GM23248 (cell line): ENCODE data around the gene ZFP62. TPM values are rescaled to one million over a fixed set of nuclear protein-coding genes. Genes with fewer than 3 reads are reported as not detected.
"Not testable (repeated sequence)": the region's sequence is repeated elsewhere in the genome, so short reads cannot be mapped to it uniquely, and the experiment has no call there.

ENCODE experiments used
- DNase-seq: peaks from one replicate; pipeline ENCODE4 v3.0.0-alpha.2; 2015
- H2AFZ ChIP-seq: fragments of 200-600 bp; sonication (generic); 2 replicates; pipeline ENCODE4 v1.6.1; 2016; ENCODE audit warnings: antibody characterized with exemption
- H3F3A ChIP-seq: fragments of 200-600 bp; sonication (generic); 2 replicates; pipeline ENCODE4 v1.6.1; 2016; ENCODE audit warnings: mild to moderate bottlenecking, antibody characterized with exemption, mixed run types; ENCODE audit not compliant: insufficient read depth
- H3K27ac ChIP-seq: fragments of 200-600 bp; sonication (generic); 2 replicates; pipeline ENCODE4 v1.5.1; 2016; ENCODE audit warnings: mild to moderate bottlenecking
- H3K27me3 ChIP-seq: fragments of 200-600 bp; sonication (generic); replicated peaks from 2 replicates; pipeline ENCODE4 v1.6.1; 2016; ENCODE audit warnings: mild to moderate bottlenecking; ENCODE audit not compliant: insufficient read depth
- H3K36me3 ChIP-seq: fragments of 200-600 bp; sonication (generic); 2 replicates; pipeline ENCODE4 v1.6.1; 2016; ENCODE audit warnings: low read depth, mild to moderate bottlenecking
- H3K4me1 ChIP-seq: fragments of 200-600 bp; sonication (generic); 2 replicates; pipeline ENCODE4 v1.6.1; 2016; ENCODE audit warnings: mild to moderate bottlenecking; ENCODE audit not compliant: insufficient read depth
- H3K4me2 ChIP-seq: fragments of 200-600 bp; sonication (generic); one replicate; pipeline ENCODE4 v1.6.1; 2016; ENCODE audit warnings: mild to moderate bottlenecking; ENCODE audit not compliant: unreplicated experiment
- H3K4me3 ChIP-seq: fragments of 200-600 bp; sonication (generic); 2 replicates; pipeline ENCODE4 v1.5.1; 2016; ENCODE audit warnings: mild to moderate bottlenecking
- H3K79me2 ChIP-seq: fragments of 200-600 bp; sonication (generic); 2 replicates; pipeline ENCODE4 v1.6.1; 2016; ENCODE audit warnings: mild to moderate bottlenecking; ENCODE audit not compliant: insufficient read depth
- H3K9ac ChIP-seq: fragments of 200-600 bp; sonication (generic); 2 replicates; pipeline ENCODE4 v1.6.1; 2016; ENCODE audit warnings: mild to moderate bottlenecking
- H3K9me2 ChIP-seq: fragments of 200-600 bp; sonication (generic); 2 replicates; pipeline ENCODE4 v1.6.1; 2016; ENCODE audit warnings: mixed run types, mild to moderate bottlenecking, moderate library complexity; ENCODE audit not compliant: insufficient read depth
- H3K9me3 ChIP-seq: fragments of 200-600 bp; sonication (generic); one replicate; pipeline ENCODE4 v1.6.1; 2017; ENCODE audit warnings: low read depth
- H4K20me1 ChIP-seq: fragments of 200-600 bp; sonication (generic); 2 replicates; pipeline ENCODE4 v1.6.0; 2016; ENCODE audit not compliant: insufficient read depth
- EZH2 ChIP-seq: fragments of 200-600 bp; sonication (generic); IDR thresholded peaks from 2 replicates; pipeline ENCODE4 v1.6.1; 2018; ENCODE audit warnings: antibody characterized with exemption, mild to moderate bottlenecking; ENCODE audit not compliant: insufficient read depth, poor library complexity, severe bottlenecking
- EZH2phosphoT487 ChIP-seq: fragments of 200-600 bp; sonication (generic); IDR thresholded peaks from 2 replicates; pipeline ENCODE4 v1.6.1; 2018; ENCODE audit warnings: antibody characterized with exemption, moderate library complexity, mild to moderate bottlenecking, low read depth; ENCODE audit not compliant: insufficient read depth
- WGBS, 2 experiments: methylation state at CpG; one replicate each; pipeline ENCODE4 v1.1.6; 2015 to 2017; ENCODE audit warnings: low lambda C conversion rate in 2 of 2, low coverage in 1 of 2; ENCODE audit errors: missing lambda C conversion rate in 2 of 2; 5-methylcytosine and 5-hydroxymethylcytosine counted together
- in situ Hi-C: fragments of 300-500 bp; cut with MboI; formaldehyde crosslinking; loops from 2 replicates; pipeline ENCODE4 v1.15.0; 2020
- polyA plus RNA-seq: library from polyadenylated mRNA; unstranded; fragments of >200 nt; fragmentation: Nextera tagmentation; extraction: Ambion mirVana; gene quantifications from 2 replicates; pipeline ENCODE4 v1.2.1, GENCODE V29; 2016
- total RNA-seq: library from RNA; depleted of rRNA; stranded (reverse); fragments of >200 nt; shearing (Covaris generic); gene quantifications from 2 replicates; pipeline ENCODE4 v1.2.3, GENCODE V29; 2014

Gene ZFP62
- total and polyA plus RNA-seq, 2 experiments from 2014 or later, result 13.0 to 13.6 TPM

- no peak for DNase-seq
- in situ Hi-C loops, result loop anchor here (25.0 kb wide), 1 partner anchor 114 kb away; no protein-coding TSS in a partner anchor
- 56 to 57% methylated on average over 9 of the region's 9 CpGs for WGBS, 2 experiments
Observed at GRCh38 chr5:180898621-180899246, 37.7 kb upstream of the ZFP62 start, which contains the start of gene BTNL8. BTNL8 (plus strand) TSS chr5:180899159; CDS start chr5:180899311, 152 bp downstream.

DNA sequence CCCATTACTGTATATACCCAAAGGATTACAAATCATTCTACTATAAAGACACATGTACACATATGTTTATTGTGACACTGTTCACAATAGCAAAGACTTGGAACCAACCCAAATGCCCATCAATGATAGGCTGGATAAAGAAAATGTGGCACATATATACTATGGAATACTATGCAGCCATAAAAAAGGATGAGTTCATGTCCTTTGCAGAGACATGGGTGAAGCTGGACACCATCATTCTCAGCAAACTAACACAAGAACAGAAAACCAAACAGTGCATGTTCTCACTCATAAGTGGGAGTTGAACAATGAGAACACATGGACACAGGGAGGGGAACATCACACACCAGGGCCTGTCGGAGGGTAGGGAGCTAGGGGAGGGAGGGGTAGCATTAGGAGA is 34.3 kb upstream of the ZFP62 start:
- not testable (repeated sequence) for H3K9me3 ChIP-seq, H3K4me3 ChIP-seq, H3K79me2 ChIP-seq, H2AFZ ChIP-seq, H3K9ac ChIP-seq, H3K4me2 ChIP-seq, H4K20me1 ChIP-seq, H3K4me1 ChIP-seq, H3K36me3 ChIP-seq, H3K9me2 ChIP-seq, H3F3A ChIP-seq, DNase-seq, H3K27me3 ChIP-seq, H3K27ac ChIP-seq
- in situ Hi-C loops, result loop anchor here (25.0 kb wide), 1 partner anchor 117 kb away; no protein-coding TSS in a partner anchor
- 67 to 74% methylated on average over 1 of the region's 1 CpG for WGBS, 2 experiments

More at GRCh38 chr5:180898621-180899246, 37.7 kb upstream of the ZFP62 start, which contains the start of gene BTNL8:
- no peak within 1 kb of the TSS for H3K4me3 ChIP-seq
- H3K27me3 ChIP-seq, result no peaks in the 10 kb centered on the region
- H3K9me2 ChIP-seq, result no peaks in the 10 kb centered on the region
- H3K4me2 ChIP-seq, result no peak within 1 kb of the TSS
- no peaks in the 10 kb centered on the region for H3K4me1 ChIP-seq
- H3K79me2 ChIP-seq, result no peaks in the 10 kb centered on the region
- no peaks in the 10 kb centered on the region for H3F3A ChIP-seq
- no peaks in the 10 kb centered on the region for H4K20me1 ChIP-seq
- no peak within 1 kb of the TSS for H2AFZ ChIP-seq
- TF ChIP-seq EZH2phosphoT487 (no peak), EZH2 (no peak)
- H3K9me3 ChIP-seq, result no peaks in the 10 kb centered on the region
- H3K27ac ChIP-seq, result no peak within 1 kb of the TSS
- H3K36me3 ChIP-seq, result no peaks in the 10 kb centered on the region
- H3K9ac ChIP-seq, result no peak within 1 kb of the TSS

- WGBS, 2 experiments, result 24 to 32% methylated on average over 7 of the region's 7 CpGs
- no peaks in the 10 kb centered on the region for H3K36me3 ChIP-seq
- in situ Hi-C loops, result loop anchor here (25.0 kb wide), 1 partner anchor 123 kb away; no protein-coding TSS in a partner anchor
- H2AFZ ChIP-seq, result no peak overlapping the region
- no peak overlapping the region for H3K27ac ChIP-seq
- no peak overlapping the region for H3K4me2 ChIP-seq
- H3K9ac ChIP-seq, result no peak overlapping the region
- H3K27me3 ChIP-seq, result no peaks in the 10 kb centered on the region
- H3K9me2 ChIP-seq, result no peaks in the 10 kb centered on the region
- no peaks in the 10 kb centered on the region for H3K9me3 ChIP-seq
- H3F3A ChIP-seq, result no peaks in the 10 kb centered on the region
- no peaks in the 10 kb centered on the region for H4K20me1 ChIP-seq
- H3K4me1 ChIP-seq, result no peaks in the 10 kb centered on the region
- DNase-seq, result no peak
- TF ChIP-seq EZH2, result no peak
- no peak for TF ChIP-seq EZH2phosphoT487
- H3K4me3 ChIP-seq, result no peak overlapping the region
- H3K79me2 ChIP-seq, result no peaks in the 10 kb centered on the region
Observed at GRCh38 chr5:180889381-180889780, 28.3 kb upstream of the ZFP62 start.

- not testable (repeated sequence) for H3K79me2 ChIP-seq, H3K36me3 ChIP-seq, H3K4me3 ChIP-seq, DNase-seq, H4K20me1 ChIP-seq, H3K9me2 ChIP-seq, H3K9me3 ChIP-seq, H3K27me3 ChIP-seq, H3K9ac ChIP-seq, H3K27ac ChIP-seq, H3K4me1 ChIP-seq, H3F3A ChIP-seq, H2AFZ ChIP-seq, H3K4me2 ChIP-seq
- in situ Hi-C loops, result loop anchor here (25.0 kb wide), 1 partner anchor 126 kb away; no protein-coding TSS in a partner anchor
- WGBS, 2 experiments, result 27 to 38% methylated on average over 11 of the region's 11 CpGs
Observed at GRCh38 chr5:180885845-180886529, 24.9 kb upstream of the ZFP62 start.
